HCT116 (cell line): ENCODE measurements around the gene AOAH. TPM values are rescaled to one million over a fixed set of nuclear protein-coding genes. Genes with fewer than 3 reads are reported as not detected.
"Not testable (repeated sequence)": the region's sequence is repeated elsewhere in the genome, so short reads cannot be mapped to it uniquely, and the experiment has no call there.

ENCODE experiments used
- ATAC-seq: fragments of 200-7000 bp; cut with Tn5 transposase; 2 replicates; pipeline ENCODE4 v1.9.1; 2020; ENCODE audit warnings: mild to moderate bottlenecking, moderate library complexity
- BruUV-seq: library from RNA; stranded (reverse); fragments of 400-500 nt; replicated peaks from 2 replicates; lab custom pipeline; 2021; lab: Mats Ljungman, UMichigan
- CTCF ChIA-PET: fragments of 300-600 bp; sonication (Branson Sonifier 250); formaldehyde crosslinking; loops from one replicate; lab custom pipeline; 2021; ENCODE audit warnings: antibody characterized with exemption; lab: Charles Lee
- POLR2A ChIA-PET: fragments of 300-600, 350-600 bp; sonication (Branson Sonifier 250); formaldehyde crosslinking; loops from one replicate; lab custom pipeline; 2021; ENCODE audit warnings: antibody characterized with exemption; lab: Charles Lee
- RAD21 ChIA-PET, 2 experiments: fragments of 300-600 bp; sonication (Branson Sonifier 250); formaldehyde crosslinking; loops; one replicate each; lab custom pipeline; 2023; ENCODE audit warnings: low total read pairs in 2 of 2; ENCODE audit not compliant: uncharacterized antibody in 2 of 2, unreplicated experiment in 2 of 2, low non-redundant PET in 1 of 2; lab: Charles Lee
- DNase-seq: peaks from one replicate; pipeline ENCODE4 v3.0.0-alpha.2; 2010; ENCODE audit warnings: low read depth, low spot score
- H2AFZ ChIP-seq: fragments of 200-600 bp; shearing (Covaris generic), sonication (generic); 2 replicates; pipeline ENCODE4 v1.6.1; 2017; ENCODE audit warnings: low read depth, mixed run types, mixed read lengths, antibody characterized with exemption, low read length; ENCODE audit not compliant: poor library complexity, severe bottlenecking
- H3K27ac ChIP-seq: 2 replicates; pipeline ENCODE4 v1.5.1; 2012; ENCODE audit warnings: low read depth, low read length
- H3K27me3 ChIP-seq: fragments of 200-600 bp; sonication (generic); 2 replicates; pipeline ENCODE4 v1.6.1; 2016; ENCODE audit warnings: mixed run types, low read length, mixed read lengths; ENCODE audit not compliant: insufficient read depth
- H3K36me3 ChIP-seq, 2 experiments: fragments of 200-500 bp in 1 of 2; fragments of 200-600 bp in 1 of 2; sonication (Bioruptor generic) in 1 of 2; sonication (generic) in 1 of 2; 2 replicates each; pipeline versions ENCODE4 v1.5.1 to v1.6.1; 2014 to 2016; ENCODE audit warnings: low read length in 2 of 2, inconsistent platforms in 1 of 2, mixed read lengths in 1 of 2, mixed run types in 1 of 2; ENCODE audit not compliant: insufficient read depth in 2 of 2, control insufficient read depth in 1 of 2
- H3K4me1 ChIP-seq, 2 experiments: fragments of 200-600 bp in 1 of 2; sonication (generic) in 1 of 2; 2 replicates each; pipeline versions ENCODE4 v1.5.1 to v1.6.1; 2012 to 2017; ENCODE audit warnings: low read length in 2 of 2, inconsistent platforms in 1 of 2, mild to moderate bottlenecking in 1 of 2, mixed read lengths in 1 of 2, mixed run types in 1 of 2, moderate library complexity in 1 of 2; ENCODE audit not compliant: insufficient read depth in 2 of 2, control insufficient read depth in 1 of 2
- H3K4me2 ChIP-seq: fragments of 200-600 bp; sonication (generic); 2 replicates; pipeline ENCODE4 v1.6.1; 2017; ENCODE audit warnings: mixed run types, low read length, mixed read lengths
- H3K4me3 ChIP-seq, 2 experiments: fragments of 200-600 bp in 1 of 2; sonication (generic) in 1 of 2; replicated peaks in 1 of 2; 2 replicates each; pipeline ENCODE4 v1.5.1; 2011 to 2016; ENCODE audit warnings: low read length in 2 of 2, control low read depth in 1 of 2, low read depth in 1 of 2, mild to moderate bottlenecking in 1 of 2, mixed read lengths in 1 of 2, mixed run types in 1 of 2
- H3K79me2 ChIP-seq: fragments of 200-600 bp; sonication (generic); 2 replicates; pipeline ENCODE4 v1.6.1; 2017; ENCODE audit warnings: mild to moderate bottlenecking, mixed run types, low read length, moderate library complexity, mixed read lengths; ENCODE audit not compliant: insufficient read depth
- H3K9ac ChIP-seq: fragments of 200-600 bp; sonication (generic); 2 replicates; pipeline ENCODE4 v1.6.1; 2016; ENCODE audit warnings: low read length, mixed read lengths
- H3K9me2 ChIP-seq: fragments of 200-600 bp; sonication (generic), shearing (Covaris generic); 2 replicates; pipeline ENCODE4 v1.6.1; 2017; ENCODE audit warnings: mixed run types, mild to moderate bottlenecking, moderate library complexity; ENCODE audit not compliant: insufficient read depth
- H3K9me3 ChIP-seq, 2 experiments: fragments of 200-500 bp in 1 of 2; fragments of 200-600 bp in 1 of 2; sonication (Bioruptor generic) in 1 of 2; sonication (generic) in 1 of 2; 2 replicates each; pipeline ENCODE4 v1.6.1; 2014 to 2017; ENCODE audit warnings: low read length in 2 of 2, mixed read lengths in 2 of 2, inconsistent platforms in 1 of 2, low read depth in 1 of 2, mild to moderate bottlenecking in 1 of 2, mixed run types in 1 of 2, moderate library complexity in 1 of 2; ENCODE audit not compliant: control insufficient read depth in 1 of 2, insufficient read depth in 1 of 2
- H4K20me1 ChIP-seq: fragments of 200-600 bp; sonication (generic), shearing (Covaris generic); 2 replicates; pipeline ENCODE4 v1.6.1; 2017; ENCODE audit warnings: mixed run types, mild to moderate bottlenecking, moderate library complexity; ENCODE audit not compliant: insufficient read depth
- CBX3 ChIP-seq: IDR thresholded peaks from 2 replicates; pipeline ENCODE4 v1.6.1; 2012; ENCODE audit warnings: low read depth
- CEBPB ChIP-seq: IDR thresholded peaks from 2 replicates; pipeline ENCODE4 v1.6.1; 2012; ENCODE audit warnings: low read depth
- ELF1 ChIP-seq: IDR thresholded peaks from 2 replicates; pipeline ENCODE4 v1.6.1; 2012; ENCODE audit warnings: low read depth, borderline replicate concordance
- FOSL1 ChIP-seq: IDR thresholded peaks from 2 replicates; pipeline ENCODE4 v1.6.1; 2012; ENCODE audit warnings: low read depth
- SIN3A ChIP-seq: IDR thresholded peaks from 2 replicates; pipeline ENCODE4 v1.6.1; 2012; ENCODE audit warnings: low read depth
- TCF7L2 ChIP-seq: IDR thresholded peaks from 2 replicates; pipeline ENCODE4 v1.7.0; 2011; ENCODE audit warnings: borderline replicate concordance, inconsistent platforms; ENCODE audit not compliant: insufficient read depth, insufficient read length; ENCODE audit errors: extremely low read depth
- ZBTB33 ChIP-seq: IDR thresholded peaks from 2 replicates; pipeline ENCODE4 v1.6.1; 2011; ENCODE audit warnings: mild to moderate bottlenecking, low read length, moderate library complexity; ENCODE audit not compliant: insufficient replicate concordance; ENCODE audit errors: extremely low read depth
- ZNF274 ChIP-seq: fragments of 200-500 bp; sonication (Bioruptor generic); IDR thresholded peaks from 2 replicates; pipeline ENCODE4 v1.6.1; 2014; ENCODE audit warnings: mild to moderate bottlenecking, low read depth, low read length, inconsistent platforms
- intact Hi-C: fragments of 100-400 bp; cut with micrococcal nuclease; formaldehyde crosslinking; loops from 2 replicates; pipeline ENCODE4 v1.10.0; 2022
- total RNA-seq: library from RNA; stranded (reverse); gene quantifications from one replicate; pipeline ENCODE4 v1.2.1, GENCODE V29; 2021; ENCODE audit not compliant: unreplicated experiment
- TF ChIP-seq, protein P1 (sequence below): IDR thresholded peaks from 2 replicates; pipeline ENCODE4 v1.6.1; 2012; ENCODE audit warnings: low read depth

AOAH gene
- total RNA-seq, 1 experiment from 2014 or later = 1.1 TPM

- ATAC-seq (no peak), DNase-seq (no peak)
- Histone ChIP-seq H2AFZ (no peak overlapping the region), H3K9me3 (no peaks in the 10 kb centered on the region), H3K27ac (no peak overlapping the region), H3K4me2 (no peak overlapping the region), H3K4me3 (no peak overlapping the region), H3K9me2 (no peaks in the 10 kb centered on the region), H3K27me3 (no peaks in the 10 kb centered on the region), H3K4me1 (peaks cover 0 to 6% of the 10 kb centered on the region in 2 experiments; a peak in 2 of 4 replicates), H4K20me1 (no peaks in the 10 kb centered on the region), H3K9ac (no peak overlapping the region), H3K79me2 (no peaks in the 10 kb centered on the region), H3K36me3 (no peaks in the 10 kb centered on the region)
- TF ChIP-seq TCF7L2 = no peak
- TF ChIP-seq CEBPB = no peak
- no peak for TF ChIP-seq ELF1
- TF ChIP-seq ZBTB33 = no peak
- no peak for TF ChIP-seq SIN3A
- no peak for TF ChIP-seq ZNF274
- no peak for TF ChIP-seq FOSL1
- no peak for TF ChIP-seq CBX3
- TF ChIP-seq, protein P1, sequence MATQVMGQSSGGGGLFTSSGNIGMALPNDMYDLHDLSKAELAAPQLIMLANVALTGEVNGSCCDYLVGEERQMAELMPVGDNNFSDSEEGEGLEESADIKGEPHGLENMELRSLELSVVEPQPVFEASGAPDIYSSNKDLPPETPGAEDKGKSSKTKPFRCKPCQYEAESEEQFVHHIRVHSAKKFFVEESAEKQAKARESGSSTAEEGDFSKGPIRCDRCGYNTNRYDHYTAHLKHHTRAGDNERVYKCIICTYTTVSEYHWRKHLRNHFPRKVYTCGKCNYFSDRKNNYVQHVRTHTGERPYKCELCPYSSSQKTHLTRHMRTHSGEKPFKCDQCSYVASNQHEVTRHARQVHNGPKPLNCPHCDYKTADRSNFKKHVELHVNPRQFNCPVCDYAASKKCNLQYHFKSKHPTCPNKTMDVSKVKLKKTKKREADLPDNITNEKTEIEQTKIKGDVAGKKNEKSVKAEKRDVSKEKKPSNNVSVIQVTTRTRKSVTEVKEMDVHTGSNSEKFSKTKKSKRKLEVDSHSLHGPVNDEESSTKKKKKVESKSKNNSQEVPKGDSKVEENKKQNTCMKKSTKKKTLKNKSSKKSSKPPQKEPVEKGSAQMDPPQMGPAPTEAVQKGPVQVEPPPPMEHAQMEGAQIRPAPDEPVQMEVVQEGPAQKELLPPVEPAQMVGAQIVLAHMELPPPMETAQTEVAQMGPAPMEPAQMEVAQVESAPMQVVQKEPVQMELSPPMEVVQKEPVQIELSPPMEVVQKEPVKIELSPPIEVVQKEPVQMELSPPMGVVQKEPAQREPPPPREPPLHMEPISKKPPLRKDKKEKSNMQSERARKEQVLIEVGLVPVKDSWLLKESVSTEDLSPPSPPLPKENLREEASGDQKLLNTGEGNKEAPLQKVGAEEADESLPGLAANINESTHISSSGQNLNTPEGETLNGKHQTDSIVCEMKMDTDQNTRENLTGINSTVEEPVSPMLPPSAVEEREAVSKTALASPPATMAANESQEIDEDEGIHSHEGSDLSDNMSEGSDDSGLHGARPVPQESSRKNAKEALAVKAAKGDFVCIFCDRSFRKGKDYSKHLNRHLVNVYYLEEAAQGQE = no peak
- POLR2A ChIA-PET = no interaction called here
- intact Hi-C loops = no loop called here
- CTCF ChIA-PET = no interaction called here
- RAD21 ChIA-PET = no interaction called here
- BruUV-seq = no TSS peak
Observed at GRCh38 chr7:36650320-36650719, 74.0 kb downstream of the AOAH start.

- intact Hi-C loops, H3K4me2 ChIP-seq, H3K27me3 ChIP-seq, H3K4me3 ChIP-seq, H4K20me1 ChIP-seq, H3K36me3 ChIP-seq, H3K4me1 ChIP-seq, H3K9me3 ChIP-seq, POLR2A ChIA-PET, DNase-seq, ATAC-seq, H2AFZ ChIP-seq, RAD21 ChIA-PET, H3K9ac ChIP-seq, H3K79me2 ChIP-seq, H3K9me2 ChIP-seq, BruUV-seq, H3K27ac ChIP-seq: not testable (repeated sequence)
- CTCF ChIA-PET = interaction anchor here (1.6 kb wide), 1 partner anchor 22 kb away, joined by 4 read pairs; no protein-coding TSS in a partner anchor
Observed at GRCh38 chr7:36649319-36649718, 75.0 kb downstream of the AOAH start.
